ENCODE measurements around the gene ZSCAN32.

The ZSCAN32 gene

GRCh38 chr16:3356118-3356517, 44.7 kb downstream of the ZSCAN32 start:
- no peak for DNase-seq (ENCODE audit: low read depth)

- no peak for DNase-seq (ENCODE audit: low read depth)
Observed at GRCh38 chr16:3355589-3355988, 45.2 kb downstream of the ZSCAN32 start, which contains the start of gene OR2C1. Gene OR2C1 (plus strand): TSS chr16:3355889. CDS start chr16:3355941, 52 bp downstream.

- DNase-seq (ENCODE audit: low read depth): no peak
Observed at GRCh38 chr16:3349175-3349574, 51.6 kb downstream of the ZSCAN32 start.

GRCh38 chr16:3348547-3349167, 52.1 kb downstream of the ZSCAN32 start:
- no peak for DNase-seq (ENCODE audit: low read depth)

- DNase-seq (ENCODE audit: low read depth): no peak
Observed at GRCh38 chr16:3347586-3347985, 53.2 kb downstream of the ZSCAN32 start.

- no peak for DNase-seq (ENCODE audit: low read depth)
Observed at GRCh38 chr16:3346041-3346440, 54.8 kb downstream of the ZSCAN32 start.

Data from stimulated activated CD8-positive, alpha-beta memory T cell treated with anti-CD3 and anti-CD28 coated beads, Interleukin-15, amount 100 ng/mL, for 24 hours (primary cell).